ENCODE results near the gene TNIK. TPM values are rescaled to one million over a fixed set of nuclear protein-coding genes. Genes with fewer than 3 reads are reported as not detected.

Gene TNIK
- total and polyA plus RNA-seq, 2 experiments from 2014 or later = 14.6 to 34.3 TPM

DNA sequence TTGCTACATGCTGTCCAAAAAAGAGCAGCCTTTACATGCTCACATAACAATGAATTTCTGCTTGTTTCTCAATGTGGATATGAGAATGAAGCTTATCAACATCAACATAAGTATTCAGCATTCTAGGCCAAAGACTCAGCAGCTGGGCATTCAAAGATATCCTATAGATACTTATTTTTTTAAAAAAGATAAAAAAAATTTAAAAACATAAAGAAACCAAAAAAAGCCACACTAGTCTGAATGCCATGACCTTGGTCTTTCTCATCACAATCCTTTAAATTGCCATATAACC is 182.0 kb downstream of the TNIK start:
- TF ChIP-seq STAT1 (IDR thresholded peaks at IDR 0.05; ENCODE audit: unreplicated experiment) (no peak), NANOG (IDR thresholded peaks at IDR 0.05; ENCODE audit: borderline replicate concordance) (no peak), EZH2 (IDR thresholded peaks at IDR 0.05; ENCODE audit: low read depth, unreplicated experiment) (no peak), JUNB (IDR thresholded peaks at IDR 0.05; ENCODE audit: unreplicated experiment) (no peak), CREB1 (CRISPR knock-in tag; IDR thresholded peaks at IDR 0.05; ENCODE audit: low read depth) (no peak), ZNF114 (CRISPR knock-in tag; IDR thresholded peaks at IDR 0.05) (no peak), EZH2phosphoT487 (IDR thresholded peaks at IDR 0.05; ENCODE audit: unreplicated experiment) (no peak), POLR2AphosphoS5 (IDR thresholded peaks at IDR 0.05; ENCODE audit: low read depth) (no peak), ZNF331 (CRISPR knock-in tag; IDR thresholded peaks at IDR 0.05; ENCODE audit: low read depth) (no peak)
- TF ChIP-seq, protein P1, sequence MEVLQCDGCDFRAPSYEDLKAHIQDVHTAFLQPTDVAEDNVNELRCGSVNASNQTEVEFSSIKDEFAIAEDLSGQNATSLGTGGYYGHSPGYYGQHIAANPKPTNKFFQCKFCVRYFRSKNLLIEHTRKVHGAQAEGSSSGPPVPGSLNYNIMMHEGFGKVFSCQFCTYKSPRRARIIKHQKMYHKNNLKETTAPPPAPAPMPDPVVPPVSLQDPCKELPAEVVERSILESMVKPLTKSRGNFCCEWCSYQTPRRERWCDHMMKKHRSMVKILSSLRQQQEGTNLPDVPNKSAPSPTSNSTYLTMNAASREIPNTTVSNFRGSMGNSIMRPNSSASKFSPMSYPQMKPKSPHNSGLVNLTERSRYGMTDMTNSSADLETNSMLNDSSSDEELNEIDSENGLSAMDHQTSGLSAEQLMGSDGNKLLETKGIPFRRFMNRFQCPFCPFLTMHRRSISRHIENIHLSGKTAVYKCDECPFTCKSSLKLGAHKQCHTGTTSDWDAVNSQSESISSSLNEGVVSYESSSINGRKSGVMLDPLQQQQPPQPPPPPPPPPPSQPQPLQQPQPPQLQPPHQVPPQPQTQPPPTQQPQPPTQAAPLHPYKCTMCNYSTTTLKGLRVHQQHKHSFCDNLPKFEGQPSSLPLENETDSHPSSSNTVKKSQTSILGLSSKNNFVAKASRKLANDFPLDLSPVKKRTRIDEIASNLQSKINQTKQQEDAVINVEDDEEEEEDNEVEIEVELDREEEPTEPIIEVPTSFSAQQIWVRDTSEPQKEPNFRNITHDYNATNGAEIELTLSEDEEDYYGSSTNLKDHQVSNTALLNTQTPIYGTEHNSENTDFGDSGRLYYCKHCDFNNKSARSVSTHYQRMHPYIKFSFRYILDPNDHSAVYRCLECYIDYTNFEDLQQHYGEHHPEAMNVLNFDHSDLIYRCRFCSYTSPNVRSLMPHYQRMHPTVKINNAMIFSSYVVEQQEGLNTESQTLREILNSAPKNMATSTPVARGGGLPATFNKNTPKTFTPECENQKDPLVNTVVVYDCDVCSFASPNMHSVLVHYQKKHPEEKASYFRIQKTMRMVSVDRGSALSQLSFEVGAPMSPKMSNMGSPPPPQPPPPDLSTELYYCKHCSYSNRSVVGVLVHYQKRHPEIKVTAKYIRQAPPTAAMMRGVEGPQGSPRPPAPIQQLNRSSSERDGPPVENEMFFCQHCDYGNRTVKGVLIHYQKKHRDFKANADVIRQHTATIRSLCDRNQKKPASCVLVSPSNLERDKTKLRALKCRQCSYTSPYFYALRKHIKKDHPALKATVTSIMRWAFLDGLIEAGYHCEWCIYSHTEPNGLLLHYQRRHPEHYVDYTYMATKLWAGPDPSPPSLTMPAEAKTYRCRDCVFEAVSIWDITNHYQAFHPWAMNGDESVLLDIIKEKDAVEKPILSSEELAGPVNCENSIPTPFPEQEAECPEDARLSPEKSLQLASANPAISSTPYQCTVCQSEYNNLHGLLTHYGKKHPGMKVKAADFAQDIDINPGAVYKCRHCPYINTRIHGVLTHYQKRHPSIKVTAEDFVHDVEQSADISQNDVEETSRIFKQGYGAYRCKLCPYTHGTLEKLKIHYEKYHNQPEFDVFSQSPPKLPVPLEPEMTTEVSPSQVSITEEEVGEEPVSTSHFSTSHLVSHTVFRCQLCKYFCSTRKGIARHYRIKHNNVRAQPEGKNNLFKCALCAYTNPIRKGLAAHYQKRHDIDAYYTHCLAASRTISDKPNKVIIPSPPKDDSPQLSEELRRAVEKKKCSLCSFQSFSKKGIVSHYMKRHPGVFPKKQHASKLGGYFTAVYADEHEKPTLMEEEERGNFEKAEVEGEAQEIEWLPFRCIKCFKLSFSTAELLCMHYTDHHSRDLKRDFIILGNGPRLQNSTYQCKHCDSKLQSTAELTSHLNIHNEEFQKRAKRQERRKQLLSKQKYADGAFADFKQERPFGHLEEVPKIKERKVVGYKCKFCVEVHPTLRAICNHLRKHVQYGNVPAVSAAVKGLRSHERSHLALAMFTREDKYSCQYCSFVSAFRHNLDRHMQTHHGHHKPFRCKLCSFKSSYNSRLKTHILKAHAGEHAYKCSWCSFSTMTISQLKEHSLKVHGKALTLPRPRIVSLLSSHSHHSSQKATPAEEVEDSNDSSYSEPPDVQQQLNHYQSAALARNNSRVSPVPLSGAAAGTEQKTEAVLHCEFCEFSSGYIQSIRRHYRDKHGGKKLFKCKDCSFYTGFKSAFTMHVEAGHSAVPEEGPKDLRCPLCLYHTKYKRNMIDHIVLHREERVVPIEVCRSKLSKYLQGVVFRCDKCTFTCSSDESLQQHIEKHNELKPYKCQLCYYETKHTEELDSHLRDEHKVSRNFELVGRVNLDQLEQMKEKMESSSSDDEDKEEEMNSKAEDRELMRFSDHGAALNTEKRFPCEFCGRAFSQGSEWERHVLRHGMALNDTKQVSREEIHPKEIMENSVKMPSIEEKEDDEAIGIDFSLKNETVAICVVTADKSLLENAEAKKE (CRISPR knock-in tag; IDR thresholded peaks at IDR 0.05) = no peak
- TF ChIP-seq, protein P2, sequence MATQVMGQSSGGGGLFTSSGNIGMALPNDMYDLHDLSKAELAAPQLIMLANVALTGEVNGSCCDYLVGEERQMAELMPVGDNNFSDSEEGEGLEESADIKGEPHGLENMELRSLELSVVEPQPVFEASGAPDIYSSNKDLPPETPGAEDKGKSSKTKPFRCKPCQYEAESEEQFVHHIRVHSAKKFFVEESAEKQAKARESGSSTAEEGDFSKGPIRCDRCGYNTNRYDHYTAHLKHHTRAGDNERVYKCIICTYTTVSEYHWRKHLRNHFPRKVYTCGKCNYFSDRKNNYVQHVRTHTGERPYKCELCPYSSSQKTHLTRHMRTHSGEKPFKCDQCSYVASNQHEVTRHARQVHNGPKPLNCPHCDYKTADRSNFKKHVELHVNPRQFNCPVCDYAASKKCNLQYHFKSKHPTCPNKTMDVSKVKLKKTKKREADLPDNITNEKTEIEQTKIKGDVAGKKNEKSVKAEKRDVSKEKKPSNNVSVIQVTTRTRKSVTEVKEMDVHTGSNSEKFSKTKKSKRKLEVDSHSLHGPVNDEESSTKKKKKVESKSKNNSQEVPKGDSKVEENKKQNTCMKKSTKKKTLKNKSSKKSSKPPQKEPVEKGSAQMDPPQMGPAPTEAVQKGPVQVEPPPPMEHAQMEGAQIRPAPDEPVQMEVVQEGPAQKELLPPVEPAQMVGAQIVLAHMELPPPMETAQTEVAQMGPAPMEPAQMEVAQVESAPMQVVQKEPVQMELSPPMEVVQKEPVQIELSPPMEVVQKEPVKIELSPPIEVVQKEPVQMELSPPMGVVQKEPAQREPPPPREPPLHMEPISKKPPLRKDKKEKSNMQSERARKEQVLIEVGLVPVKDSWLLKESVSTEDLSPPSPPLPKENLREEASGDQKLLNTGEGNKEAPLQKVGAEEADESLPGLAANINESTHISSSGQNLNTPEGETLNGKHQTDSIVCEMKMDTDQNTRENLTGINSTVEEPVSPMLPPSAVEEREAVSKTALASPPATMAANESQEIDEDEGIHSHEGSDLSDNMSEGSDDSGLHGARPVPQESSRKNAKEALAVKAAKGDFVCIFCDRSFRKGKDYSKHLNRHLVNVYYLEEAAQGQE (IDR thresholded peaks at IDR 0.05; ENCODE audit: unreplicated experiment) = no peak
- TF ChIP-seq, protein P3, sequence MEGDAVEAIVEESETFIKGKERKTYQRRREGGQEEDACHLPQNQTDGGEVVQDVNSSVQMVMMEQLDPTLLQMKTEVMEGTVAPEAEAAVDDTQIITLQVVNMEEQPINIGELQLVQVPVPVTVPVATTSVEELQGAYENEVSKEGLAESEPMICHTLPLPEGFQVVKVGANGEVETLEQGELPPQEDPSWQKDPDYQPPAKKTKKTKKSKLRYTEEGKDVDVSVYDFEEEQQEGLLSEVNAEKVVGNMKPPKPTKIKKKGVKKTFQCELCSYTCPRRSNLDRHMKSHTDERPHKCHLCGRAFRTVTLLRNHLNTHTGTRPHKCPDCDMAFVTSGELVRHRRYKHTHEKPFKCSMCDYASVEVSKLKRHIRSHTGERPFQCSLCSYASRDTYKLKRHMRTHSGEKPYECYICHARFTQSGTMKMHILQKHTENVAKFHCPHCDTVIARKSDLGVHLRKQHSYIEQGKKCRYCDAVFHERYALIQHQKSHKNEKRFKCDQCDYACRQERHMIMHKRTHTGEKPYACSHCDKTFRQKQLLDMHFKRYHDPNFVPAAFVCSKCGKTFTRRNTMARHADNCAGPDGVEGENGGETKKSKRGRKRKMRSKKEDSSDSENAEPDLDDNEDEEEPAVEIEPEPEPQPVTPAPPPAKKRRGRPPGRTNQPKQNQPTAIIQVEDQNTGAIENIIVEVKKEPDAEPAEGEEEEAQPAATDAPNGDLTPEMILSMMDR (conservative IDR thresholded peaks at IDR 0.05; ENCODE audit: low read depth in 2 of 2) = no peak
- TF ChIP-seq, protein P4, sequence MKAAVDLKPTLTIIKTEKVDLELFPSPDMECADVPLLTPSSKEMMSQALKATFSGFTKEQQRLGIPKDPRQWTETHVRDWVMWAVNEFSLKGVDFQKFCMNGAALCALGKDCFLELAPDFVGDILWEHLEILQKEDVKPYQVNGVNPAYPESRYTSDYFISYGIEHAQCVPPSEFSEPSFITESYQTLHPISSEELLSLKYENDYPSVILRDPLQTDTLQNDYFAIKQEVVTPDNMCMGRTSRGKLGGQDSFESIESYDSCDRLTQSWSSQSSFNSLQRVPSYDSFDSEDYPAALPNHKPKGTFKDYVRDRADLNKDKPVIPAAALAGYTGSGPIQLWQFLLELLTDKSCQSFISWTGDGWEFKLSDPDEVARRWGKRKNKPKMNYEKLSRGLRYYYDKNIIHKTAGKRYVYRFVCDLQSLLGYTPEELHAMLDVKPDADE (IDR thresholded peaks at IDR 0.05) = no peak
- Mint-ChIP-seq H3K36me3 (ENCODE audit: low read depth) (0 out of 3 replicates have a peak, but pooled peaks cover 4% of the 10 kb centered on the region), H3K4me1 (peaks cover 28% of the 10 kb centered on the region), H3K9me3 (no peaks in the 10 kb centered on the region; the same call in 2 of the 3 replicates), H3K27ac (no peak overlapping the region), H3K27me3 (ENCODE audit: insufficient read depth, low read depth, poor library complexity) (no peaks in the 10 kb centered on the region), H3K4me3 (no peak overlapping the region)
- peaks cover 14% of the 10 kb centered on the region for H3K79me2 ChIP-seq (replicated peaks; ENCODE audit: insufficient read depth)
- peaks cover 18% of the 10 kb centered on the region for H3K4me1 ChIP-seq (ENCODE audit: insufficient read depth)
- no peak overlapping the region for H3K4me2 ChIP-seq
- no peak overlapping the region for H3K4me3 ChIP-seq
- no peaks in the 10 kb centered on the region for H4K20me1 ChIP-seq (replicated peaks; ENCODE audit: insufficient read depth)
- H3K27me3 ChIP-seq (ENCODE audit: insufficient read depth) = no peaks in the 10 kb centered on the region
- H3F3A ChIP-seq (replicated peaks; ENCODE audit: low read depth) = no peaks in the 10 kb centered on the region
- ATAC-seq (no peak), DNase-seq (ENCODE audit: low spot score) (no peak)
- H2AFZ ChIP-seq = no peak overlapping the region
- no peaks in the 10 kb centered on the region for H3K36me3 ChIP-seq (ENCODE audit: insufficient read depth)
- H3K27ac ChIP-seq (ENCODE audit: low read depth) = peak overlapping the region; percentile 39; the same call in 1 of the 2 replicates
- H3K9me2 ChIP-seq (ENCODE audit: insufficient read depth) = no peaks in the 10 kb centered on the region
